Measurements from ENCODE around the gene MAT1A. TPM values are rescaled to one million over a fixed set of nuclear protein-coding genes. Genes with fewer than 3 reads are reported as not detected.

MAT1A gene
- total RNA-seq, 2 donors from 2014 or later, result 0.53 to 0.58 TPM

DNA sequence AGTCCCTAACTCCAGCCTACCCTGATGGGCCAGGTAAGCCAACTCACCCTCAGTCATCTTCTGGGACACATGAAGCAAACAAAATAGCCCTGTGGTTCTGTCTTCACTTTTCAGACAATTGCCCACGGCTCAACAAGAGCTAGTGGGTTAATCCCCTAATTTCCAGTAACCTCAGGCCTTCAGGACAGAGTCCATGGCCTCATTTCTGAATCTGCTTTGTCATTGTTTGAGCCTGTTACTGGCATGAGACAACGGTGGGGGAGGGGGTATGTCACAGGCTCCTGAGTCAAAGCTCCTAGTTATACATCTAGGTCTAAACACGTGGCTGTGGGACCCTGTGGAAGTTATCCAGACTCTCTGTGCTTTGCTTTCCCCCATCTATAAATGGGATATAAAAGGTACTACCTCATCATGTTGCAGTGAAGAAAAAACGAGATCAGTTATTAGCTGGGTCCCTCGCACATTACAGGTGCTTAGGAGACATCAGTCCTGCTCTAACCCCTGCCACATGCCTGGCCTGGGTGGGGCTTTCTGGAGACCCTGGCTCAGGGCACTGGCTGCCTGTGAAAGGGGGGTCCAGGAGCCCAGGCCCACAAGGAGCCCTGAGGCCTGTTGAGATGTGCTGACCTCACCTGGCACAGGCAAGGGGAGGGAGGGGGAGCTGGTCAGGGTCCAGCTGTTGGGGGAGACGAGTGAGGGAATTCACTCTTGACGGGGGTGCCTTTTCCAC lies 16.5 kb downstream of the MAT1A start:
- TF ChIP-seq, protein P1, sequence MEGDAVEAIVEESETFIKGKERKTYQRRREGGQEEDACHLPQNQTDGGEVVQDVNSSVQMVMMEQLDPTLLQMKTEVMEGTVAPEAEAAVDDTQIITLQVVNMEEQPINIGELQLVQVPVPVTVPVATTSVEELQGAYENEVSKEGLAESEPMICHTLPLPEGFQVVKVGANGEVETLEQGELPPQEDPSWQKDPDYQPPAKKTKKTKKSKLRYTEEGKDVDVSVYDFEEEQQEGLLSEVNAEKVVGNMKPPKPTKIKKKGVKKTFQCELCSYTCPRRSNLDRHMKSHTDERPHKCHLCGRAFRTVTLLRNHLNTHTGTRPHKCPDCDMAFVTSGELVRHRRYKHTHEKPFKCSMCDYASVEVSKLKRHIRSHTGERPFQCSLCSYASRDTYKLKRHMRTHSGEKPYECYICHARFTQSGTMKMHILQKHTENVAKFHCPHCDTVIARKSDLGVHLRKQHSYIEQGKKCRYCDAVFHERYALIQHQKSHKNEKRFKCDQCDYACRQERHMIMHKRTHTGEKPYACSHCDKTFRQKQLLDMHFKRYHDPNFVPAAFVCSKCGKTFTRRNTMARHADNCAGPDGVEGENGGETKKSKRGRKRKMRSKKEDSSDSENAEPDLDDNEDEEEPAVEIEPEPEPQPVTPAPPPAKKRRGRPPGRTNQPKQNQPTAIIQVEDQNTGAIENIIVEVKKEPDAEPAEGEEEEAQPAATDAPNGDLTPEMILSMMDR (conservative IDR thresholded peaks at IDR 0.05), result no peak
- Histone ChIP-seq H3K4me3 (ENCODE audit: low read length) (no peak overlapping the region), H3K9me3 (ENCODE audit: control insufficient read depth, low read length) (no peaks in the 10 kb centered on the region), H3K4me1 (ENCODE audit: control insufficient read depth, insufficient read depth, low read length) (peaks cover 5% of the 10 kb centered on the region), H3K9ac (ENCODE audit: extremely low read depth, low read length, poor library complexity, severe bottlenecking) (no peak overlapping the region), H3K36me3 (ENCODE audit: control insufficient read depth, insufficient read depth, low read length) (no peaks in the 10 kb centered on the region), H3K27me3 (ENCODE audit: control insufficient read depth, insufficient read depth, low read length, poor library complexity, severe bottlenecking) (no peaks in the 10 kb centered on the region), H3K27ac (ENCODE audit: low read depth, low read length) (no peak overlapping the region)
- peak overlapping the region; percentile 80 for H3K27ac Mint-ChIP-seq
- peak; percentile 47 for DNase-seq
- no peaks in the 10 kb centered on the region for H3K9me3 Mint-ChIP-seq
- H3K4me1 Mint-ChIP-seq, result peaks cover 5% of the 10 kb centered on the region
- H3K4me3 Mint-ChIP-seq, result no peak overlapping the region
- H3K27me3 Mint-ChIP-seq (ENCODE audit: insufficient read depth), result peaks cover 3% of the 10 kb centered on the region
- H3K36me3 Mint-ChIP-seq (ENCODE audit: low read depth), result no peaks in the 10 kb centered on the region
- 71 to 86% methylated on average over 2 to 7 of the region's 7 CpGs for WGBS, 2 experiments (ENCODE audit: insufficient coverage in 1 of 2, insufficient read length in 1 of 2)

DNA sequence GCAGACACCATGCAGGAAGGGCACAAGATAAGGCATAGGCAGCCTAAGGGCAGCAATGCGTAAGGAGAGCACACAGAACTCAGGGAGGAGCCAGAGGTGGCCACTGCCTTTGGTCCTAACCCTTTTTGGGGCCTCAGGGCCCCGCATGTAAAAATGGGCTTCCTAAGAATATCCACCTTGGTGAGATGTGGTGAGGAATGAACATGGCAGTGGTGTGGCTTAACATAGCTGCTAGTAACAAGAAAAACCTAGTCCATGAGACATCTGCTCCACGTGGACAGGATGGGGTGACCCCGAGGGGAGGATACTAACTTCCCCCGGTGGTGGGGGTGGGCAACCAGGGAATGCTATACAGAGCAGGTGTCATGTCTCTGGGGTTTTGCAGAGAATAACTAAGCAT lies 18.0 kb downstream of the MAT1A start:
- peaks cover 7% of the 10 kb centered on the region for H3K4me1 Mint-ChIP-seq
- H3K36me3 Mint-ChIP-seq (ENCODE audit: low read depth), result no peaks in the 10 kb centered on the region
- TF ChIP-seq, protein P1 (conservative IDR thresholded peaks at IDR 0.05), result no peak
- no peak overlapping the region for H3K27ac Mint-ChIP-seq
- H3K36me3 ChIP-seq (ENCODE audit: control insufficient read depth, insufficient read depth, low read length), result no peaks in the 10 kb centered on the region
- H3K9me3 Mint-ChIP-seq, result no peaks in the 10 kb centered on the region
- peaks cover 5% of the 10 kb centered on the region for H3K4me1 ChIP-seq (ENCODE audit: control insufficient read depth, insufficient read depth, low read length)
- H3K27ac ChIP-seq (ENCODE audit: low read depth, low read length), result no peak overlapping the region
- no peak overlapping the region for H3K4me3 Mint-ChIP-seq
- no peaks in the 10 kb centered on the region for H3K9me3 ChIP-seq (ENCODE audit: control insufficient read depth, low read length)
- no peaks in the 10 kb centered on the region for H3K27me3 ChIP-seq (ENCODE audit: control insufficient read depth, insufficient read depth, low read length, poor library complexity, severe bottlenecking)
- no peak overlapping the region for H3K9ac ChIP-seq (ENCODE audit: extremely low read depth, low read length, poor library complexity, severe bottlenecking)
- peaks cover 3% of the 10 kb centered on the region for H3K27me3 Mint-ChIP-seq (ENCODE audit: insufficient read depth)
- H3K4me3 ChIP-seq (ENCODE audit: low read length), result no peak overlapping the region
- 82 to 86% methylated on average over 2 to 5 of the region's 5 CpGs for WGBS, 2 experiments (ENCODE audit: insufficient coverage in 1 of 2, insufficient read length in 1 of 2)
- DNase-seq, result peak; percentile 36

DNA sequence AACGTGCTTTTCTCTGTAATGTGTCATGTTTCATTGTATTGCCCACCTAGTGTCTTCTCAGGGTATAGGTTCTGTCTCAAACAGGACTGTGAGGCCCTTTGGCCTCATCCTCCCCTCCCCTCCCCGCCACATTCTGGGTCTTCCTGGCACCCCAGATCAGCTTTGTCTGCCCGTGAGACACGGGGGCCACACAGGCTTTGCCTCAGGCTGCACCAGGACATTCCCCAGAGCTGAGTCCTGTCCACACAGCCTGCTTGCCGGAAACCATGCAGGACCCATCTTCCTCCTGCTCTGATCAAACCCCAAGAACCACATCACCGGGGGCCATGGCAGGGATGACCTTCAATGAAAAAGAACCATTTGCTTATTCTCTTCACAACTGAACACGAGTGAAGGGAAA lies 18.6 kb downstream of the MAT1A start:
- H3K9me3 Mint-ChIP-seq, result no peaks in the 10 kb centered on the region
- H3K36me3 ChIP-seq (ENCODE audit: control insufficient read depth, insufficient read depth, low read length), result no peaks in the 10 kb centered on the region
- peaks cover 8% of the 10 kb centered on the region for H3K4me1 ChIP-seq (ENCODE audit: control insufficient read depth, insufficient read depth, low read length)
- no peak overlapping the region for H3K27ac ChIP-seq (ENCODE audit: low read depth, low read length)
- DNase-seq, result no peak
- TF ChIP-seq, protein P1 (conservative IDR thresholded peaks at IDR 0.05), result no peak
- no peaks in the 10 kb centered on the region for H3K9me3 ChIP-seq (ENCODE audit: control insufficient read depth, low read length)
- no peaks in the 10 kb centered on the region for H3K36me3 Mint-ChIP-seq (ENCODE audit: low read depth)
- H3K27me3 Mint-ChIP-seq (ENCODE audit: insufficient read depth), result peaks cover 3% of the 10 kb centered on the region
- peaks cover 10% of the 10 kb centered on the region for H3K4me1 Mint-ChIP-seq
- H3K4me3 Mint-ChIP-seq, result no peak overlapping the region
- H3K9ac ChIP-seq (ENCODE audit: extremely low read depth, low read length, poor library complexity, severe bottlenecking), result no peak overlapping the region
- H3K4me3 ChIP-seq (ENCODE audit: low read length), result no peak overlapping the region
- no peaks in the 10 kb centered on the region for H3K27me3 ChIP-seq (ENCODE audit: control insufficient read depth, insufficient read depth, low read length, poor library complexity, severe bottlenecking)
- H3K27ac Mint-ChIP-seq, result no peak overlapping the region
- 88 to 90% methylated on average over 3 to 7 of the region's 7 CpGs for WGBS, 2 experiments (ENCODE audit: insufficient coverage in 1 of 2, insufficient read length in 1 of 2)
